Fibroblast of the aortic adventitia (primary cell): Measurements from ENCODE around the gene KCNA3. TPM values are rescaled to one million over a fixed set of nuclear protein-coding genes. Genes with fewer than 3 reads are reported as not detected.

Experiments
- DNase-seq: peaks from one replicate; pipeline ENCODE4 v3.0.0-alpha.2; 2010; ENCODE audit warnings: low read depth
- H3K4me3 ChIP-seq: 2 replicates; pipeline ENCODE4 v1.5.1; 2011; ENCODE audit warnings: low read depth, mild to moderate bottlenecking, control low read depth, low read length, moderate library complexity
- CTCF ChIP-seq: IDR thresholded peaks from 2 replicates; pipeline ENCODE4 v1.5.1; 2011; ENCODE audit warnings: mild to moderate bottlenecking, low read length, control low read depth, inconsistent platforms; ENCODE audit not compliant: insufficient read depth
- total RNA-seq: library from RNA; depleted of rRNA; stranded (reverse); fragments of >200 nt; gene quantifications from 2 replicates; pipeline ENCODE4 v1.2.3, GENCODE V29; 2012; ENCODE audit warnings: low replicate concordance

KCNA3 gene
- total RNA-seq, 1 donor: under 0.01 TPM

GRCh38 chr1:110635434-110635833 lies 39.3 kb downstream of the KCNA3 start:
- TF ChIP-seq CTCF: no peak
- DNase-seq: no peak
- no peak overlapping the region for H3K4me3 ChIP-seq

- DNase-seq: peak; percentile 82
- no peak overlapping the region for H3K4me3 ChIP-seq
- no peak for TF ChIP-seq CTCF
These were observed 40.1 kb downstream of the KCNA3 start for GRCh38 chr1:110634455-110635311.

- DNase-seq: no peak
- no peak overlapping the region for H3K4me3 ChIP-seq
- TF ChIP-seq CTCF: no peak
These were observed 40.7 kb downstream of the KCNA3 start for GRCh38 chr1:110634086-110634454.

- no peak for DNase-seq
- TF ChIP-seq CTCF: no peak
- H3K4me3 ChIP-seq: no peak overlapping the region
These were observed 41.1 kb downstream of the KCNA3 start for GRCh38 chr1:110633646-110634030.

GRCh38 chr1:110631836-110632620 lies 42.7 kb downstream of the KCNA3 start:
- no peak overlapping the region for H3K4me3 ChIP-seq
- DNase-seq: no peak
- TF ChIP-seq CTCF: no peak

GRCh38 chr1:110630839-110631663 lies 43.7 kb downstream of the KCNA3 start:
- peak; percentile 86 for TF ChIP-seq CTCF
- no peak overlapping the region for H3K4me3 ChIP-seq
- DNase-seq: peak; percentile 60
